ENCODE measurements around the gene ITGAD.
"Not testable (repeated sequence)": the region's sequence is repeated elsewhere in the genome, so short reads cannot be mapped to it uniquely, and the experiment has no call there.

DNA sequence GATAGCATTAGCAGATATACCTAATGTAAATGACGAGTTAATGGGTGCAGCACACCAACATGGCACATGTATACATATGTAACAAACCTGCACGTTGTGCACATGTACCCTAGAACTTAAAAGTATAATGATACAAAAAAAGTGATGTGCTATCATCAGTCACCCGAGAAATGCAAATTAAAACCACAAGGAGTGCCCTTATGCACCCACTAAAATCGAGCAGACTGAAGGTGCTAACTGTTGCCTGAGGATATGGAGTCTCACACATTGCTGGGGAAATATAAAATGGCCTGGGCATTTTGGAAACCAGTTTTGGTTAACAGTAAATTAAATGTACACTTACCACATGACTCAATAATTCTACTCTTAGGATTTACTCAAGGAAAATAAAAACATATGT lies 45.9 kb downstream of the ITGAD start:
- TF ChIP-seq, protein P1, sequence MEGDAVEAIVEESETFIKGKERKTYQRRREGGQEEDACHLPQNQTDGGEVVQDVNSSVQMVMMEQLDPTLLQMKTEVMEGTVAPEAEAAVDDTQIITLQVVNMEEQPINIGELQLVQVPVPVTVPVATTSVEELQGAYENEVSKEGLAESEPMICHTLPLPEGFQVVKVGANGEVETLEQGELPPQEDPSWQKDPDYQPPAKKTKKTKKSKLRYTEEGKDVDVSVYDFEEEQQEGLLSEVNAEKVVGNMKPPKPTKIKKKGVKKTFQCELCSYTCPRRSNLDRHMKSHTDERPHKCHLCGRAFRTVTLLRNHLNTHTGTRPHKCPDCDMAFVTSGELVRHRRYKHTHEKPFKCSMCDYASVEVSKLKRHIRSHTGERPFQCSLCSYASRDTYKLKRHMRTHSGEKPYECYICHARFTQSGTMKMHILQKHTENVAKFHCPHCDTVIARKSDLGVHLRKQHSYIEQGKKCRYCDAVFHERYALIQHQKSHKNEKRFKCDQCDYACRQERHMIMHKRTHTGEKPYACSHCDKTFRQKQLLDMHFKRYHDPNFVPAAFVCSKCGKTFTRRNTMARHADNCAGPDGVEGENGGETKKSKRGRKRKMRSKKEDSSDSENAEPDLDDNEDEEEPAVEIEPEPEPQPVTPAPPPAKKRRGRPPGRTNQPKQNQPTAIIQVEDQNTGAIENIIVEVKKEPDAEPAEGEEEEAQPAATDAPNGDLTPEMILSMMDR (IDR thresholded peaks at IDR 0.05) = not testable (repeated sequence)
- not testable (repeated sequence) for TF ChIP-seq POLR2A (IDR thresholded peaks at IDR 0.05)

Measured in body of pancreas (tissue), 4 donors.